Measurements from ENCODE around the gene SCCPDH.

DNA sequence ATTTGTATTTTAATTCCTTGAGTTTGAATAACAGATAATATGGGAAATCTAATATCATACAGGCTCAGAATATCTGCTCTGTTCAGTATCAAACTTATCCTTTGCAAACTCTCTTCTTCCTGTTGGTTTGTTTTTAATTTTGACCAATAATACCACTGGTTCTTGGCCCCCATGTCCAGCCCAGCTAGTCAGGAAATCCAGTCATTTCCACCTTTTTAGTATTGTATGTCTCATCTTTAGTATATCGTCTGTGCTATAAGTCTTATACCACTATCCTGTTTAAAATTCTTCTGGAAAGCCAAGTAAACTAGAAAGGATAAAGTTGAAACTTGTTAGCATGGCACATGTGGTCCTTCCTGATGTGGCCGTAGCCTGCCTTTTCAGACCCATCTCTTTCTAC, 10.7 kb downstream of the SCCPDH start:
- TF ChIP-seq, protein P1, sequence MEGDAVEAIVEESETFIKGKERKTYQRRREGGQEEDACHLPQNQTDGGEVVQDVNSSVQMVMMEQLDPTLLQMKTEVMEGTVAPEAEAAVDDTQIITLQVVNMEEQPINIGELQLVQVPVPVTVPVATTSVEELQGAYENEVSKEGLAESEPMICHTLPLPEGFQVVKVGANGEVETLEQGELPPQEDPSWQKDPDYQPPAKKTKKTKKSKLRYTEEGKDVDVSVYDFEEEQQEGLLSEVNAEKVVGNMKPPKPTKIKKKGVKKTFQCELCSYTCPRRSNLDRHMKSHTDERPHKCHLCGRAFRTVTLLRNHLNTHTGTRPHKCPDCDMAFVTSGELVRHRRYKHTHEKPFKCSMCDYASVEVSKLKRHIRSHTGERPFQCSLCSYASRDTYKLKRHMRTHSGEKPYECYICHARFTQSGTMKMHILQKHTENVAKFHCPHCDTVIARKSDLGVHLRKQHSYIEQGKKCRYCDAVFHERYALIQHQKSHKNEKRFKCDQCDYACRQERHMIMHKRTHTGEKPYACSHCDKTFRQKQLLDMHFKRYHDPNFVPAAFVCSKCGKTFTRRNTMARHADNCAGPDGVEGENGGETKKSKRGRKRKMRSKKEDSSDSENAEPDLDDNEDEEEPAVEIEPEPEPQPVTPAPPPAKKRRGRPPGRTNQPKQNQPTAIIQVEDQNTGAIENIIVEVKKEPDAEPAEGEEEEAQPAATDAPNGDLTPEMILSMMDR (IDR thresholded peaks at IDR 0.05; ENCODE audit: extremely low read depth in 1 of 2, insufficient read depth in 1 of 2, low read depth in 1 of 2, low read length in 2 of 2) = no peak
- TF ChIP-seq JUN (IDR thresholded peaks at IDR 0.05; ENCODE audit: borderline replicate concordance, insufficient read depth, insufficient read length, low read depth) (peak; percentile 39), POLR2A (IDR thresholded peaks at IDR 0.05; ENCODE audit: low read depth, low read length) (no peak)
- TF ChIP-seq, protein P2, sequence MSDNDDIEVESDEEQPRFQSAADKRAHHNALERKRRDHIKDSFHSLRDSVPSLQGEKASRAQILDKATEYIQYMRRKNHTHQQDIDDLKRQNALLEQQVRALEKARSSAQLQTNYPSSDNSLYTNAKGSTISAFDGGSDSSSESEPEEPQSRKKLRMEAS (IDR thresholded peaks at IDR 0.05; ENCODE audit: insufficient read depth, insufficient read length) = no peak
